Mesenchymal stem cell (in vitro differentiated cells and primary cell): ENCODE results near the gene RASSF5.
A peak's percentile ranks its signal among the peaks of the same experiment; 100 is the strongest.

ENCODE experiments used
- DNase-seq: peaks from one replicate; pipeline ENCODE4 v3.0.0-alpha.2; 2013
- H2AFZ ChIP-seq: one replicate; pipeline ENCODE4 v1.6.1; 2013; ENCODE audit warnings: low read depth, mild to moderate bottlenecking, control low read depth, inconsistent platforms, low read length, moderate library complexity
- H2AK5ac ChIP-seq: 2 replicates; pipeline ENCODE4 v1.6.1; 2013; ENCODE audit warnings: low read length, moderate library complexity, mild to moderate bottlenecking, inconsistent platforms; ENCODE audit not compliant: severe bottlenecking
- H2BK120ac ChIP-seq: one replicate; pipeline ENCODE4 v1.6.1; 2013; ENCODE audit warnings: low read depth, mild to moderate bottlenecking, inconsistent platforms, low read length, moderate library complexity
- H2BK12ac ChIP-seq, 2 experiments: one replicate each; pipeline ENCODE4 v1.6.1; 2013; ENCODE audit warnings: inconsistent platforms in 2 of 2, low read length in 2 of 2, mild to moderate bottlenecking in 2 of 2, moderate library complexity in 2 of 2, control low read depth in 1 of 2
- H2BK15ac ChIP-seq: one replicate; pipeline ENCODE4 v1.6.1; 2013; ENCODE audit warnings: mild to moderate bottlenecking, low read depth, inconsistent platforms; ENCODE audit not compliant: poor library complexity, severe bottlenecking
- H2BK5ac ChIP-seq: 2 replicates; pipeline ENCODE4 v1.6.1; 2013; ENCODE audit warnings: low read depth, mild to moderate bottlenecking, low read length, control low read depth, inconsistent platforms; ENCODE audit not compliant: poor library complexity, severe bottlenecking
- H3K14ac ChIP-seq, 2 experiments: one replicate each; pipeline ENCODE4 v1.6.1; 2013; ENCODE audit warnings: inconsistent platforms in 2 of 2, low read length in 2 of 2, control low read depth in 1 of 2, mild to moderate bottlenecking in 1 of 2, moderate library complexity in 1 of 2
- H3K18ac ChIP-seq, 2 experiments: one replicate each; pipeline ENCODE4 v1.6.1; 2013; ENCODE audit warnings: inconsistent platforms in 2 of 2, low read length in 2 of 2, control low read depth in 1 of 2, low read depth in 1 of 2, mild to moderate bottlenecking in 1 of 2
- H3K23ac ChIP-seq, 2 experiments: one replicate each; pipeline ENCODE4 v1.6.1; 2013; ENCODE audit warnings: inconsistent platforms in 2 of 2, low read length in 2 of 2, mild to moderate bottlenecking in 2 of 2, moderate library complexity in 2 of 2, control low read depth in 1 of 2
- H3K27ac ChIP-seq: 2 replicates; pipeline ENCODE4 v1.5.1; 2013; ENCODE audit warnings: mild to moderate bottlenecking, moderate library complexity, low read length, control low read depth, inconsistent platforms; ENCODE audit not compliant: poor library complexity, severe bottlenecking
- H3K27me3 ChIP-seq, 2 experiments: 2 replicates each; pipeline versions ENCODE4 v1.6.1 to v1.7.0; 2013; ENCODE audit warnings: low read length in 2 of 2, mild to moderate bottlenecking in 2 of 2, moderate library complexity in 2 of 2, control low read depth in 1 of 2, inconsistent platforms in 1 of 2; ENCODE audit not compliant: control insufficient read depth in 1 of 2, insufficient read depth in 1 of 2
- H3K36me3 ChIP-seq, 2 experiments: 2 replicates each; pipeline versions ENCODE4 v1.6.1 to v1.7.0; 2013; ENCODE audit warnings: low read length in 2 of 2, control low read depth in 1 of 2, inconsistent platforms in 1 of 2, low read depth in 1 of 2, mild to moderate bottlenecking in 1 of 2; ENCODE audit not compliant: insufficient read depth in 2 of 2, control insufficient read depth in 1 of 2
- H3K4ac ChIP-seq, 2 experiments: one replicate each; pipeline ENCODE4 v1.6.1; 2013; ENCODE audit warnings: inconsistent platforms in 2 of 2, low read length in 2 of 2, mild to moderate bottlenecking in 2 of 2, moderate library complexity in 2 of 2, control low read depth in 1 of 2, low read depth in 1 of 2
- H3K4me1 ChIP-seq: 2 replicates; pipeline ENCODE4 v1.6.1; 2013; ENCODE audit warnings: low read depth, low read length, control low read depth; ENCODE audit not compliant: control insufficient read depth, insufficient read depth
- H3K4me2 ChIP-seq: 2 replicates; pipeline ENCODE4 v1.6.1; 2013; ENCODE audit warnings: low read length, mild to moderate bottlenecking, inconsistent platforms; ENCODE audit not compliant: poor library complexity, severe bottlenecking
- H3K4me3 ChIP-seq, 2 experiments: 2 replicates each; pipeline versions ENCODE4 v1.5.1 to v1.7.0; 2013; ENCODE audit warnings: low read length in 2 of 2, mild to moderate bottlenecking in 2 of 2, control low read depth in 1 of 2, low read depth in 1 of 2; ENCODE audit not compliant: insufficient read depth in 1 of 2
- H3K79me1 ChIP-seq: replicated peaks from 2 replicates; pipeline ENCODE4 v1.6.1; 2013; ENCODE audit warnings: mild to moderate bottlenecking, control low read depth, low read length, inconsistent platforms; ENCODE audit not compliant: poor library complexity, severe bottlenecking
- H3K9ac ChIP-seq: 2 replicates; pipeline ENCODE4 v1.7.0; 2013; ENCODE audit warnings: mild to moderate bottlenecking, low read length, moderate library complexity
- H3K9me3 ChIP-seq: 2 replicates; pipeline ENCODE4 v1.7.0; 2013; ENCODE audit warnings: mild to moderate bottlenecking, low read length; ENCODE audit not compliant: control insufficient read depth
- H4K8ac ChIP-seq: one replicate; pipeline ENCODE4 v1.6.1; 2013; ENCODE audit warnings: inconsistent platforms, mild to moderate bottlenecking, low read length, moderate library complexity
- H4K91ac ChIP-seq: one replicate; pipeline ENCODE4 v1.6.1; 2013; ENCODE audit warnings: mild to moderate bottlenecking, low read length, inconsistent platforms
- WGBS: methylation state at CpG from one replicate; pipeline ENCODE4 v1.1.7; 2013; ENCODE audit warnings: mixed read lengths; 5-methylcytosine and 5-hydroxymethylcytosine counted together

The RASSF5 gene

GRCh38 chr1:206583707-206584648 lies 76.6 kb downstream of the RASSF5 start:
- H2BK15ac ChIP-seq, result no peak overlapping the region
- peaks cover 6% of the 10 kb centered on the region for H3K4me1 ChIP-seq
- peaks cover 0 to 21% of the 10 kb centered on the region in 2 experiments for H3K27me3 ChIP-seq
- no peaks in the 10 kb centered on the region for H3K79me1 ChIP-seq
- H3K9me3 ChIP-seq, result no peaks in the 10 kb centered on the region
- H3K4me2 ChIP-seq, result no peak overlapping the region
- H3K23ac ChIP-seq, result no peak overlapping the region
- no peak overlapping the region for H3K18ac ChIP-seq
- 82% methylated on average over 16 of the region's 16 CpGs for WGBS
- H3K36me3 ChIP-seq, result peaks cover 13 to 48% of the 10 kb centered on the region in 2 experiments
- no peak overlapping the region for H3K4ac ChIP-seq
- H4K91ac ChIP-seq, result no peak overlapping the region
- H2AFZ ChIP-seq, result no peak overlapping the region
- H3K9ac ChIP-seq, result no peak overlapping the region
- no peak overlapping the region for H3K14ac ChIP-seq
- H3K4me3 ChIP-seq, result no peak overlapping the region
- H2BK5ac ChIP-seq, result no peak overlapping the region
- no peak overlapping the region for H2BK12ac ChIP-seq
- no peak overlapping the region for H3K27ac ChIP-seq
- peak; percentile 66 for DNase-seq
- H2BK120ac ChIP-seq, result no peak overlapping the region
- no peak overlapping the region for H4K8ac ChIP-seq
- H2AK5ac ChIP-seq, result no peak overlapping the region

- no peak overlapping the region for H2AFZ ChIP-seq
- H3K4ac ChIP-seq, result no peak overlapping the region
- H3K14ac ChIP-seq, result no peak overlapping the region
- 83% methylated on average over 3 of the region's 4 CpGs for WGBS
- peaks cover 13 to 48% of the 10 kb centered on the region in 2 experiments for H3K36me3 ChIP-seq
- H2AK5ac ChIP-seq, result no peak overlapping the region
- no peak overlapping the region for H2BK15ac ChIP-seq
- no peak overlapping the region for H3K18ac ChIP-seq
- H3K27me3 ChIP-seq, result peaks cover 0 to 16% of the 10 kb centered on the region in 2 experiments
- H4K8ac ChIP-seq, result no peak overlapping the region
- no peak overlapping the region for H4K91ac ChIP-seq
- no peak for DNase-seq
- no peak overlapping the region for H2BK12ac ChIP-seq
- H3K23ac ChIP-seq, result no peak overlapping the region
- peaks cover 9% of the 10 kb centered on the region for H3K4me1 ChIP-seq
- no peak overlapping the region for H3K27ac ChIP-seq
- no peak overlapping the region for H2BK120ac ChIP-seq
- H3K4me2 ChIP-seq, result no peak overlapping the region
- H3K9me3 ChIP-seq, result no peaks in the 10 kb centered on the region
- H2BK5ac ChIP-seq, result no peak overlapping the region
- no peak overlapping the region for H3K9ac ChIP-seq
- no peak overlapping the region for H3K4me3 ChIP-seq
- no peaks in the 10 kb centered on the region for H3K79me1 ChIP-seq
Observed at GRCh38 chr1:206584683-206585082, 77.4 kb downstream of the RASSF5 start.

DNA sequence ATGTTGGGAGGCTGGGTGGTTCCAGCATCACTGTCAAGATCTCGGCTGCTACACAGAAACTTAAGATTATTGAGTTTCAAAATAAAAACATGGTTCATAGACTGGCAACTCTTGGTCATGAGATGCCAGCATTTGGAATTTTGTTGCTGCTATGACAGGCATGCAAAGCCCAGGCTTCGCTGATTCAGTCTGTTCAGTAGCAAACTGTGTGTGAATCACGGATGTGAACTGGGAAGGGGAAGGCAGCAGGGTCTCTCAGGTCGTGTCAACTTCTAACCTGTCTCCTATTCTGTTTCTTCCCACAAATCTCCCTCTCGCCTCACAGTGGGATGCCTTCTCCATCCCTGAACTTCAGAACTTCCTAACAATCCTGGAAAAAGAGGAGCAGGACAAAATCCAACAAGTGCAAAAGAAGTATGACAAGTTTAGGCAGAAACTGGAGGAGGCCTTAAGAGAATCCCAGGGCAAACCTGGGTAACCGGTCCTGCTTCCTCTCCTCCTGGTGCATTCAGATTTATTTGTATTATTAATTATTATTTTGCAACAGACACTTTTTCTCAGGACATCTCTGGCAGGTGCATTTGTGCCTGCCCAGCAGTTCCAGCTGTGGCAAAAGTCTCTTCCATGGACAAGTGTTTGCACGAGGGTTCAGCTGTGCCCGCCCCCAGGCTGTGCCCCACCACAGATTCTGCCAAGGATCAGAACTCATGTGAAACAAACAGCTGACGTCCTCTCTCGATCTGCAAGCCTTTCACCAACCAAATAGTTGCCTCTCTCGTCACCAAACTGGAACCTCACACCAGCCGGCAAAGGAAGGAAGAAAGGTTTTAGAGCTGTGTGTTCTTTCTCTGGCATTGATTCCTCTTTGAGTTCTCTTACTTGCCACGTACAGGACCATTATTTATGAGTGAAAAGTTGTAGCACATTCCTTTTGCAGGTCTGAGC lies 79.4 kb downstream of the RASSF5 start:
- H3K27ac ChIP-seq, result no peak overlapping the region
- H3K4me1 ChIP-seq, result peaks cover 11% of the 10 kb centered on the region
- H2AFZ ChIP-seq, result no peak overlapping the region
- H3K27me3 ChIP-seq, result peaks cover 0 to 12% of the 10 kb centered on the region in 2 experiments
- no peak overlapping the region for H3K9ac ChIP-seq
- no peak overlapping the region for H4K91ac ChIP-seq
- H2BK12ac ChIP-seq, result no peak overlapping the region
- no peak overlapping the region for H2BK15ac ChIP-seq
- no peaks in the 10 kb centered on the region for H3K9me3 ChIP-seq
- H3K18ac ChIP-seq, result no peak overlapping the region
- no peak overlapping the region for H2AK5ac ChIP-seq
- H3K4me2 ChIP-seq, result no peak overlapping the region
- H3K23ac ChIP-seq, result no peak overlapping the region
- no peaks in the 10 kb centered on the region for H3K79me1 ChIP-seq
- no peak overlapping the region for H3K14ac ChIP-seq
- no peak overlapping the region for H2BK120ac ChIP-seq
- 84% methylated on average over 9 of the region's 13 CpGs for WGBS
- no peak overlapping the region for H3K4ac ChIP-seq
- H3K4me3 ChIP-seq, result no peak overlapping the region
- DNase-seq, result no peak
- H2BK5ac ChIP-seq, result no peak overlapping the region
- H4K8ac ChIP-seq, result no peak overlapping the region
- peaks cover 16 to 58% of the 10 kb centered on the region in 2 experiments for H3K36me3 ChIP-seq

GRCh38 chr1:206587904-206588303 lies 80.6 kb downstream of the RASSF5 start:
- Histone ChIP-seq H4K8ac (no peak overlapping the region), H3K27ac (no peak overlapping the region), H4K91ac (no peak overlapping the region), H3K4me3 (no peak overlapping the region), H3K23ac (no peak overlapping the region), H2BK5ac (no peak overlapping the region), H3K36me3 (peaks cover 26 to 69% of the 10 kb centered on the region in 2 experiments), H3K9me3 (no peaks in the 10 kb centered on the region), H2AFZ (no peak overlapping the region), H3K27me3 (peaks cover 0 to under 1% of the 10 kb centered on the region in 2 experiments), H2BK12ac (no peak overlapping the region), H3K14ac (no peak overlapping the region), H3K79me1 (no peaks in the 10 kb centered on the region), H3K9ac (peak overlapping the region; percentile 52), H3K4ac (no peak overlapping the region), H2AK5ac (no peak overlapping the region), H2BK120ac (no peak overlapping the region), H3K4me2 (no peak overlapping the region), H3K4me1 (peaks cover 11% of the 10 kb centered on the region), H3K18ac (no peak overlapping the region), H2BK15ac (no peak overlapping the region)
- no peak for DNase-seq
- WGBS, result 99% methylated on average over 14 of the region's 14 CpGs
